GM12875 (cell line): ENCODE results near the gene UBE2D2.

Experiments used
- H3K4me3 ChIP-seq: one replicate; pipeline ENCODE4 v1.5.1; 2011; ENCODE audit warnings: low read depth, low read length, control low read depth
- CTCF ChIP-seq: IDR thresholded peaks from 2 replicates; pipeline ENCODE4 v1.5.1; 2011; ENCODE audit warnings: low read depth, mild to moderate bottlenecking, control low read depth, inconsistent platforms, low read length, moderate library complexity, borderline replicate concordance; ENCODE audit not compliant: insufficient read depth

UBE2D2 gene

GRCh38 chr5:139637438-139638089, 76.4 kb downstream of the UBE2D2 start:
- TF ChIP-seq CTCF, result peak; percentile 23; the same call in 1 of the 2 replicates
- H3K4me3 ChIP-seq, result peak overlapping the region; percentile 51

DNA sequence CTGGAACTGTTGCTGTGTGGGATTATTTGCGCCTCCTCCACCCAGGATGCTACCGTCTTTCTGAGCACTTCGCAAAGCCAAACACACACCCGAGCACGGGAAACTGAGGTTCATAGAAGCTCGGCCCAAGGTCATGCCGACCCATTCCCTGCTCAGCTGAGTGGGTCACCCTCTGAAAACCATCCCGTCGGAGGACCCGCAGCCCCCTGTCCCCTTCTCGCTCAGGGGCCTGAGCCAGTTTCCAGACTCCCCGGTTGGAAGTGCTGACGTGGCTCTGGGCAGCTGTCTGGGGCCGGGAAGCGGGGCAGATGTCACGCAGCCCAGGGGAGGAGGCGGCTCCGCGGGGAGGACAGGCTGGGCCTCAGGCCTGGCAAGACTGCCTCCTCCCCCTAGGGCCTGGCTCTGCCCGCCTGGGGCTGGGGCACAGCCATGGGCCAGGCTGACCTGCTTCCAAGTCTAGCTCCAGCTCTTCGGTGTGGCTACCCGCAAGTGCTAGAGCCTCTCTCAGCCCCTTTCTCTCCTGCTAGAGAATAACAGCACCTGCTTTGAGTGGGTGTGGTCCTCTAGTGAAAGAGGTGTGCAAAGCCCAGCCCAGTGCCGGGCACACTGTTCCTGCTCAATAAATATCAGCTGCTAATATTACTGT, 77.1 kb downstream of the UBE2D2 start:
- TF ChIP-seq CTCF, result no peak
- H3K4me3 ChIP-seq, result peak overlapping the region; percentile 51

GRCh38 chr5:139638736-139639618, 77.8 kb downstream of the UBE2D2 start:
- TF ChIP-seq CTCF, result no peak
- no peak overlapping the region for H3K4me3 ChIP-seq

- TF ChIP-seq CTCF, result no peak
Measured at GRCh38 chr5:139639619-139640380, 78.7 kb downstream of the UBE2D2 start.

DNA sequence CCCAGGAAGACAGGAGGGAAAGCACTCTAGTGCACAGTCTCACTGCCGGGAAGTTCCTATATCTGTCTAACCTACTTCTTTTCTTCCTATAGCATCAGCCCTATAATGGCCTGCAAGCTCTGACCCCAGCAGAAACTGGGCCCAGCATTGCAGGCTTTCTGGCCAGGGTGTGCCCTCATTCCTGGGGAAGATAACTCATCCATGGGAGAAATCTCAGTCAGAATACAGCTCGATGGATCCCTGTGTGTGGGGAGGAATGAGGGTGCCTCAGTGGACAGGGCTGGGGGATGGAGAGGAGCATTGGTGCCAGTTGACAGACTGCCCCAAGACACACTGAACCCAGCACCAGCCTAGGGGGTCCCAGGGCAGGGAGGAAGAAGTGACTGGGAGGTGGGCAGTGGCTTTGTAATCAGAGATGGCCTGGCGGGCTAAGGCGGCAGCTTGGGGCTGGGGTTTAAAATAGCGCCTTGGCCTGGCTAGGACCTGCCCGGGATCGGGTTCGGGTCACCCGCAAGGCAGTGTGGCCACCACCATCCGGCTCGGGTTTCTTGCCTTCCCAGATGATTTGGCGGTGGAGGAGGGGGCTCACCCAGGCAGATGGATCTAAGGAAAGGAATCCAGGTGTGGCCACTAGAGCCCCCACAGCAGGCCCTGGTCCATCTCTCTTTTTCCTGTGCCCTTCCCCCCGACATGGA, 79.4 kb downstream of the UBE2D2 start:
- TF ChIP-seq CTCF, result no peak

More at GRCh38 chr5:139639619-139640380, 78.7 kb downstream of the UBE2D2 start:
- H3K4me3 ChIP-seq, result no peak overlapping the region

More for the DNA sequence above, 79.4 kb downstream of the UBE2D2 start:
- H3K4me3 ChIP-seq, result no peak overlapping the region
